ENCODE measurements around the gene COLEC12.

DNA sequence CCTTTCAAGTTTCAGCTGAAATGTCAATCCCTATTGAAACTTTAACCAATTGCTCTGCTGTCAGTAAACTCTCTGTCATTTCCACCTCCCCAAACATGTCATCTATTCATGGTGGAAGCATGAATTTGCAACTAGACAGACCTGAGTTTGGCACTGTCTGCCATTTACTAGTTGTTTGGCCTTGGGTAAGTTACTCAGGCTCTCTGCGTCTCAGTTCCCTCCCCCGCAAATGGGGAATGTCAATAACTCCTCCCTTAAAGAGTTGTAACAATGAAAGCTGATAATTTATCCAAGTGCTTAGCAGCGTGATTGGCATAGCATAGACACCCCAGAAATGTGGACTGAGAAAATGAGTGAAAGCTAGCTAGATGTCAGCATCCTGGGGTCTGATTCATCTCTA is 159.4 kb downstream of the COLEC12 start:
- TF ChIP-seq POLR2A (IDR thresholded peaks at IDR 0.05; ENCODE audit: low read depth, low read length) (no peak), RAD21 (IDR thresholded peaks at IDR 0.05; ENCODE audit: insufficient read depth, low read depth, low read length) (no peak), NFYB (IDR thresholded peaks at IDR 0.05; ENCODE audit: insufficient read depth, low read depth, low read length) (no peak), RCOR1 (conservative IDR thresholded peaks at IDR 0.05; ENCODE audit: low read depth, low read length) (no peak), CHD2 (IDR thresholded peaks at IDR 0.05; ENCODE audit: borderline replicate concordance, low read depth, low read length) (no peak), CHD4 (IDR thresholded peaks at IDR 0.05) (no peak), CREB1 (IDR thresholded peaks at IDR 0.05; ENCODE audit: low read depth) (no peak), SRF (IDR thresholded peaks at IDR 0.05; ENCODE audit: low read depth in 2 of 2, low read length in 2 of 2) (no peak)
- TF ChIP-seq, protein P1, sequence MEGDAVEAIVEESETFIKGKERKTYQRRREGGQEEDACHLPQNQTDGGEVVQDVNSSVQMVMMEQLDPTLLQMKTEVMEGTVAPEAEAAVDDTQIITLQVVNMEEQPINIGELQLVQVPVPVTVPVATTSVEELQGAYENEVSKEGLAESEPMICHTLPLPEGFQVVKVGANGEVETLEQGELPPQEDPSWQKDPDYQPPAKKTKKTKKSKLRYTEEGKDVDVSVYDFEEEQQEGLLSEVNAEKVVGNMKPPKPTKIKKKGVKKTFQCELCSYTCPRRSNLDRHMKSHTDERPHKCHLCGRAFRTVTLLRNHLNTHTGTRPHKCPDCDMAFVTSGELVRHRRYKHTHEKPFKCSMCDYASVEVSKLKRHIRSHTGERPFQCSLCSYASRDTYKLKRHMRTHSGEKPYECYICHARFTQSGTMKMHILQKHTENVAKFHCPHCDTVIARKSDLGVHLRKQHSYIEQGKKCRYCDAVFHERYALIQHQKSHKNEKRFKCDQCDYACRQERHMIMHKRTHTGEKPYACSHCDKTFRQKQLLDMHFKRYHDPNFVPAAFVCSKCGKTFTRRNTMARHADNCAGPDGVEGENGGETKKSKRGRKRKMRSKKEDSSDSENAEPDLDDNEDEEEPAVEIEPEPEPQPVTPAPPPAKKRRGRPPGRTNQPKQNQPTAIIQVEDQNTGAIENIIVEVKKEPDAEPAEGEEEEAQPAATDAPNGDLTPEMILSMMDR (IDR thresholded peaks at IDR 0.05 in 2 of 3, conservative IDR thresholded peaks at IDR 0.05 in 1 of 3; ENCODE audit: control insufficient read depth in 2 of 3, extremely low read depth in 1 of 3, insufficient read depth in 1 of 3, low read depth in 3 of 3, low read length in 3 of 3), result no peak
- TF ChIP-seq, protein P2, sequence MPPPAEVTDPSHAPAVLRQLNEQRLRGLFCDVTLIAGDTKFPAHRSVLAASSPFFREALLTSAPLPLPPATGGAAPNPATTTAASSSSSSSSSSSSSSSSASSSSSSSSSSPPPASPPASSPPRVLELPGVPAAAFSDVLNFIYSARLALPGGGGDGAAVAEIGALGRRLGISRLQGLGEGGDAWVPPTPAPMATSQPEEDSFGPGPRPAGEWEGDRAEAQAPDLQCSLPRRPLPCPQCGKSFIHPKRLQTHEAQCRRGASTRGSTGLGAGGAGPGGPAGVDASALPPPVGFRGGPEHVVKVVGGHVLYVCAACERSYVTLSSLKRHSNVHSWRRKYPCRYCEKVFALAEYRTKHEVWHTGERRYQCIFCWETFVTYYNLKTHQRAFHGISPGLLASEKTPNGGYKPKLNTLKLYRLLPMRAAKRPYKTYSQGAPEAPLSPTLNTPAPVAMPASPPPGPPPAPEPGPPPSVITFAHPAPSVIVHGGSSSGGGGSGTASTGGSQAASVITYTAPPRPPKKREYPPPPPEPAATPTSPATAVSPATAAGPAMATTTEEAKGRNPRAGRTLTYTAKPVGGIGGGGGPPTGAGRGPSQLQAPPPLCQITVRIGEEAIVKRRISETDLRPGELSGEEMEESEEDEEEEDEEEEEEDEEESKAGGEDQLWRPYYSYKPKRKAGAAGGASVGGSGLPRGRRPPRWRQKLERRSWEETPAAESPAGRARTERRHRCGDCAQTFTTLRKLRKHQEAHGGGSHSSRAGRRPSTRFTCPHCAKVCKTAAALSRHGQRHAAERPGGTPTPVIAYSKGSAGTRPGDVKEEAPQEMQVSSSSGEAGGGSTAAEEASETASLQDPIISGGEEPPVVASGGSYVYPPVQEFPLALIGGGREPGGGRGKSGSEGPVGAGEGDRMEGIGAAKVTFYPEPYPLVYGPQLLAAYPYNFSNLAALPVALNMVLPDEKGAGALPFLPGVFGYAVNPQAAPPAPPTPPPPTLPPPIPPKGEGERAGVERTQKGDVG (CRISPR knock-in tag; IDR thresholded peaks at IDR 0.05), result no peak

Measured in GM12878 (cell line).